Urinary bladder (tissue), 4 donors: ENCODE results near the gene RBMS1. TPM values are rescaled to one million over a fixed set of nuclear protein-coding genes. Genes with fewer than 3 reads are reported as not detected.

Source experiments
- DNase-seq: peaks from one replicate; pipeline ENCODE4 v3.0.0-alpha.2; 2015; ENCODE audit errors: extremely low spot score
- H3K27ac ChIP-seq: one replicate; pipeline ENCODE4 v1.5.1; 2013; ENCODE audit warnings: low read depth, mild to moderate bottlenecking, moderate library complexity
- H3K36me3 ChIP-seq: one replicate; pipeline ENCODE4 v1.6.1; 2013; ENCODE audit warnings: mild to moderate bottlenecking, moderate library complexity; ENCODE audit not compliant: insufficient read depth
- H3K4me1 ChIP-seq: one replicate; pipeline ENCODE4 v1.6.1; 2013; ENCODE audit warnings: mild to moderate bottlenecking, moderate library complexity; ENCODE audit not compliant: insufficient read depth
- H3K4me3 ChIP-seq: one replicate; pipeline ENCODE4 v1.5.1; 2013; ENCODE audit warnings: low read depth, low read length
- WGBS: extraction: QIAGEN DNeasy Blood & Tissue Kit; methylation state at CpG from one replicate; pipeline ENCODE4 v1.1.7; 2013; 5-methylcytosine and 5-hydroxymethylcytosine counted together
- polyA plus RNA-seq: library from polyadenylated mRNA; stranded (reverse); fragments of 200-250 nt; gene quantifications from one replicate; pipeline ENCODE4 v1.2.3, GENCODE V29; 2013
- total RNA-seq: library from RNA; depleted of rRNA; stranded (reverse); fragments of >200 nt; gene quantifications from one replicate; pipeline ENCODE4 v1.2.3, GENCODE V29; 2014
- donor health status: healthy with polysubstance abuse.
- donor health status: healthy.

The RBMS1 gene
- total and polyA plus RNA-seq, 2 donors: 41.7 to 182 TPM

- Histone ChIP-seq H3K36me3 (peaks cover 2% of the 10 kb centered on the region), H3K4me1 (peaks cover 2% of the 10 kb centered on the region), H3K4me3 (no peak overlapping the region), H3K27ac (no peak overlapping the region)
- DNase-seq: no peak
- WGBS: 19% methylated on average over 5 of the region's 5 CpGs
Observed at GRCh38 chr2:160294339-160294803, 199.2 kb downstream of the RBMS1 start.

GRCh38 chr2:160293391-160294091, 200.1 kb downstream of the RBMS1 start:
- Histone ChIP-seq H3K4me1 (peaks cover 2% of the 10 kb centered on the region), H3K36me3 (peaks cover 2% of the 10 kb centered on the region), H3K4me3 (no peak overlapping the region), H3K27ac (no peak overlapping the region)
- DNase-seq: no peak
- 49% methylated on average over 6 of the region's 6 CpGs for WGBS

GRCh38 chr2:160292225-160292624, 201.4 kb downstream of the RBMS1 start:
- Histone ChIP-seq H3K27ac (peak overlapping the region; percentile 50), H3K4me3 (no peak overlapping the region), H3K4me1 (peaks cover 2% of the 10 kb centered on the region), H3K36me3 (peaks cover 2% of the 10 kb centered on the region)
- DNase-seq: no peak
- WGBS: 84% methylated on average over 1 of the region's 1 CpG

- H3K27ac ChIP-seq: no peak overlapping the region
- H3K36me3 ChIP-seq: peaks cover 2% of the 10 kb centered on the region
- 54% methylated on average over 4 of the region's 4 CpGs for WGBS
- H3K4me3 ChIP-seq: no peak overlapping the region
- DNase-seq: no peak
- H3K4me1 ChIP-seq: peaks cover 2% of the 10 kb centered on the region
Observed at GRCh38 chr2:160291382-160291781, 202.2 kb downstream of the RBMS1 start.

GRCh38 chr2:160290598-160290997, 203.0 kb downstream of the RBMS1 start:
- DNase-seq: no peak
- H3K36me3 ChIP-seq: peaks cover 2% of the 10 kb centered on the region
- peaks cover 2% of the 10 kb centered on the region for H3K4me1 ChIP-seq
- no peak overlapping the region for H3K4me3 ChIP-seq
- 88% methylated on average over 3 of the region's 3 CpGs for WGBS
- H3K27ac ChIP-seq: no peak overlapping the region

- H3K27ac ChIP-seq: no peak overlapping the region
- peaks cover 2% of the 10 kb centered on the region for H3K4me1 ChIP-seq
- DNase-seq: no peak
- 90% methylated on average over 3 of the region's 3 CpGs for WGBS
- no peak overlapping the region for H3K4me3 ChIP-seq
- H3K36me3 ChIP-seq: peaks cover 3% of the 10 kb centered on the region
Observed at GRCh38 chr2:160289831-160290230, 203.8 kb downstream of the RBMS1 start.

- DNase-seq: no peak
- H3K27ac ChIP-seq: no peak overlapping the region
- H3K36me3 ChIP-seq: peaks cover 5% of the 10 kb centered on the region
- H3K4me1 ChIP-seq: peaks cover 2% of the 10 kb centered on the region
- 68% methylated on average over 1 of the region's 1 CpG for WGBS
- no peak overlapping the region for H3K4me3 ChIP-seq
Observed at GRCh38 chr2:160289126-160289525, 204.5 kb downstream of the RBMS1 start.

GRCh38 chr2:160288324-160288723, 205.3 kb downstream of the RBMS1 start:
- peaks cover 5% of the 10 kb centered on the region for H3K36me3 ChIP-seq
- H3K4me1 ChIP-seq: peaks cover 2% of the 10 kb centered on the region
- no peak overlapping the region for H3K27ac ChIP-seq
- 61% methylated on average over 2 of the region's 2 CpGs for WGBS
- no peak overlapping the region for H3K4me3 ChIP-seq
- DNase-seq: no peak

GRCh38 chr2:160287476-160287875, 206.1 kb downstream of the RBMS1 start:
- Histone ChIP-seq H3K36me3 (peaks cover 5% of the 10 kb centered on the region), H3K27ac (no peak overlapping the region), H3K4me1 (peaks cover 2% of the 10 kb centered on the region), H3K4me3 (no peak overlapping the region)
- no peak for DNase-seq
- 58% methylated on average over 3 of the region's 3 CpGs for WGBS

- H3K36me3 ChIP-seq: peaks cover 5% of the 10 kb centered on the region
- no peak for DNase-seq
- WGBS: 87% methylated on average over 5 of the region's 5 CpGs
- H3K4me3 ChIP-seq: no peak overlapping the region
- no peaks in the 10 kb centered on the region for H3K4me1 ChIP-seq
- H3K27ac ChIP-seq: no peak overlapping the region
Observed at GRCh38 chr2:160286551-160286950, 207.1 kb downstream of the RBMS1 start.

GRCh38 chr2:160283675-160284074, 209.9 kb downstream of the RBMS1 start:
- no peak overlapping the region for H3K27ac ChIP-seq
- peaks cover under 1% of the 10 kb centered on the region for H3K4me1 ChIP-seq
- H3K36me3 ChIP-seq: peaks cover 3% of the 10 kb centered on the region
- no peak overlapping the region for H3K4me3 ChIP-seq
- no peak for DNase-seq

GRCh38 chr2:160282063-160282580, 211.5 kb downstream of the RBMS1 start:
- WGBS: 93% methylated on average over 2 of the region's 2 CpGs
- peaks cover 3% of the 10 kb centered on the region for H3K36me3 ChIP-seq
- peaks cover 1% of the 10 kb centered on the region for H3K4me1 ChIP-seq
- no peak for DNase-seq
- H3K27ac ChIP-seq: no peak overlapping the region
- H3K4me3 ChIP-seq: no peak overlapping the region

GRCh38 chr2:160281213-160281612, 212.4 kb downstream of the RBMS1 start:
- peaks cover 3% of the 10 kb centered on the region for H3K36me3 ChIP-seq
- 87% methylated on average over 1 of the region's 1 CpG for WGBS
- DNase-seq: no peak
- no peak overlapping the region for H3K27ac ChIP-seq
- H3K4me3 ChIP-seq: no peak overlapping the region
- H3K4me1 ChIP-seq: peaks cover 1% of the 10 kb centered on the region

- no peak overlapping the region for H3K4me3 ChIP-seq
- H3K4me1 ChIP-seq: peaks cover 1% of the 10 kb centered on the region
- no peak for DNase-seq
- 72% methylated on average over 5 of the region's 5 CpGs for WGBS
- no peak overlapping the region for H3K27ac ChIP-seq
- H3K36me3 ChIP-seq: peaks cover 3% of the 10 kb centered on the region
Observed at GRCh38 chr2:160279813-160280465, 213.7 kb downstream of the RBMS1 start.
